Upper lobe of left lung (tissue), 4 donors: Measurements from ENCODE around the gene APC2.

Experiments
- CTCF ChIP-seq, 6 experiments: fragments of 450-650 bp in 4 of 6; fragments of 200-600 bp in 2 of 6; sonication (generic) in 2 of 6; IDR thresholded peaks; one replicate each; pipeline ENCODE4 v1.5.1; 2016 to 2019; ENCODE audit warnings: antibody characterized with exemption in 6 of 6
- POLR2A ChIP-seq, 4 donors: fragments of 450-650 bp; IDR thresholded peaks; one replicate each; pipeline ENCODE4 v1.5.1; 2016 to 2017; ENCODE audit warnings: antibody characterized with exemption in 4 of 4, mild to moderate bottlenecking in 2 of 4

DNA sequence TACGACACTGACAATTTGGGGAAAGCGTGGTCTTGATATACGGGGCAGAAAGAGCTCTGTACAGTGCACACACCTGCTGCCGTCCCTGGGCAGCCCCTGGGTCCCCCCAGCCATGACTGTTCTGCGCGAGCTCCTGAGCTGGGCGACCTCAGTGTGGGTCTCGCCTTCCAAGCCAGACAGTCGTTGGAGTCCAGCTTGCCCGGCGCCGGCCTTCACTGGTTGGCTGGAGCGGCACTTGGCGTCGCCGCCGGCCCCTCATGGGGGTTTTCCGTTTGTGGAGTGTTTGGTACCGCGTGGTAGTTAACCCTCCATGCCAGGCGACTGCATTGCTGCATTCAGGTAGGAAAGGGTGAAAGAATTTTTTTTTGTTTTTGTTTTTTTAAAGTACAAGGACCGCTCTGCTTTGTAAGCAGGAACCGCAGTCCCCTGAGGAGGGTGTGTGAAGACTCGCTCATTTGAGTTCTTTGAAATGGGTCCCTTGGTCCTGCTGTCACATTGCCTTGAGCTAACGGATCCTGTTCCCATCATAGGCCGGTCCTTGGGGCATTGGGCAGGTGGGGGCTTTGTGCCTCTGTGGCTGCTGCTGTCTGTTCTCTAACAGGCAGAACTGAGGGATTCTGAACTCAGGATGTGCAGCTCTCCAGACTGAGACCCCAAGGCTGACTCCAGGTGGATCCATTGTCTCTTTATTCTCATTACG, 22.6 kb upstream of the APC2 start:
- no peak for TF ChIP-seq POLR2A (IDR thresholded peaks at IDR 0.05)
- no peak for TF ChIP-seq CTCF (IDR thresholded peaks at IDR 0.05)
